MCF 10A (cell line): ENCODE data around the gene DCDC2. TPM values are rescaled to one million over a fixed set of nuclear protein-coding genes. Genes with fewer than 3 reads are reported as not detected.
"Not testable (repeated sequence)": the region's sequence is repeated elsewhere in the genome, so short reads cannot be mapped to it uniquely, and the experiment has no call there.

ENCODE experiments used
- BruUV-seq: library from RNA; stranded (reverse); fragments of 400-500 nt; replicated peaks from 2 replicates; lab custom pipeline; 2021; lab: Mats Ljungman, UMichigan
- CTCF ChIA-PET: fragments of 300-600 bp; sonication (Branson Sonifier 250); formaldehyde crosslinking; extraction: SDS; loops from one replicate; lab custom pipeline; 2021; ENCODE audit warnings: antibody characterized with exemption, inconsistent platforms; lab: Yijun Ruan, JAX
- POLR2A ChIA-PET: fragments of 300-600, 350-650 bp; sonication (Branson Sonifier 250); formaldehyde crosslinking; extraction: SDS; loops from one replicate; lab custom pipeline; 2020; ENCODE audit warnings: antibody characterized with exemption, inconsistent platforms; lab: Yijun Ruan, JAX
- DNase-seq: peaks from one replicate; pipeline ENCODE4 v3.0.0-alpha.2; 2018; ENCODE audit not compliant: unreplicated experiment
- H3K27ac Mint-ChIP-seq: one replicate; pipeline ENCODE4 v1.8.0; 2022; ENCODE audit warnings: mild to moderate bottlenecking, low read depth, mixed read lengths; ENCODE audit not compliant: unreplicated experiment
- H3K27me3 Mint-ChIP-seq: one replicate; pipeline ENCODE4 v1.8.0; 2022; ENCODE audit warnings: mixed read lengths; ENCODE audit not compliant: insufficient read depth, unreplicated experiment
- H3K36me3 Mint-ChIP-seq: one replicate; pipeline ENCODE4 v1.8.0; 2022; ENCODE audit warnings: mild to moderate bottlenecking, moderate library complexity, mixed read lengths; ENCODE audit not compliant: insufficient read depth, unreplicated experiment
- H3K4me1 Mint-ChIP-seq: one replicate; pipeline ENCODE4 v1.8.0; 2022; ENCODE audit warnings: mixed read lengths; ENCODE audit not compliant: insufficient read depth, unreplicated experiment
- H3K4me3 Mint-ChIP-seq: one replicate; pipeline ENCODE4 v1.8.0; 2022; ENCODE audit warnings: mild to moderate bottlenecking, moderate library complexity, mixed read lengths; ENCODE audit not compliant: unreplicated experiment
- H3K9me3 Mint-ChIP-seq: one replicate; pipeline ENCODE4 v1.8.0; 2022; ENCODE audit warnings: mixed read lengths; ENCODE audit not compliant: unreplicated experiment
- intact Hi-C: fragments of 100-400 bp; cut with micrococcal nuclease; formaldehyde crosslinking; loops from 2 replicates; pipeline ENCODE4 v1.14.1; 2022
- total RNA-seq: library from RNA; stranded (reverse); gene quantifications from 2 replicates; pipeline ENCODE4 v1.2.3, GENCODE V29; 2022
- TF ChIP-seq, protein P1 (sequence below): fragments of 200-600 bp; IDR thresholded peaks from one replicate; pipeline ENCODE4 v1.8.0; 2022; ENCODE audit warnings: antibody characterized with exemption, mild to moderate bottlenecking; ENCODE audit not compliant: unreplicated experiment

Gene DCDC2
- total RNA-seq, 1 experiment from 2014 or later, result not detected

DNA sequence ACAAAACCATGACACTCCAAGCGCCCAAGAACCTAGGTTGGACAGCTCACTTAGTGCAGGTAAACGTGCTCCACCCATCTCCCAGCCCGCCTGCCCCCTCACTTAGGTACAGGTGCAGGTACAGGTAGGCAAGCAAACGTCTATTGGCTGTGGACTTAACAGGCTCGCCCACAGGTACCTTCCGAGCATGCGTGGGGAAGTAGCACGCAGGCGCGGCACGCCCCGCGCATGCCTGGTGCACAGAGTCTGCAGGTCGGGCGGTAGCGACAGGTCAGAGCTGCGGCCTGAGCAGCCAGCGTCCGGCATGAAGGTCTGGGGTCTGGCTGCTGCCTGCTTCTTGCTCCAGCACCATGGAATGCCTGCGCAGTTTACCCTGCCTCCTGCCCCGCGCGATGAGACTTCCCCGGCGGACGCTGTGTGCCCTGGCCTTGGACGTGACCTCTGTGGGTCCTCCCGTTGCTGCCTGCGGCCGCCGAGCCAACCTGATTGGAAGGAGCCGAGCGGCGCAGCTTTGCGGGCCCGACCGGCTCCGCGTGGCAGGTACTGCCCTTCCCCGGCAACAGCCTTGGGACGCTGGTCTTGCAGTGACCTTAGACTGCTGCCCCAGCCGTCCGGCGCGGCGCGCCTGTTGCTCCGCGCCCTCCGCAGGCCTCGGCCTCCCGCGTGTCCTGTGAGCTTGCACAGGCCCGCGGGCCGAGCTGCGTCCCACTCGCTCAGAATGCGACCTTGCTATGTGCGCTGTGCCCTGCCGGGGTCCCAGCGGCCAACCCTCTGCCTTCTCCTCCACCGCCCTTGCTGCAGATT is 45.0 kb upstream of the DCDC2 start, which contains the start of gene MRS2:
Gene MRS2 (plus strand): TSS at position 240 of the 804 bp plus-strand sequence. CDS start 111 bp downstream, at position 351.
- no peaks in the 10 kb centered on the region for H3K9me3 Mint-ChIP-seq
- peak within 1 kb of the TSS; percentile 97 for H3K4me3 Mint-ChIP-seq
- no peaks in the 10 kb centered on the region for H3K27me3 Mint-ChIP-seq
- ChIA-PET CTCF (interaction anchor here (0.5 to 1.4 kb wide), 6 partner anchors 13 to 1019 kb away, joined by 3 to 10 read pairs (median 4); no protein-coding TSS in a partner anchor), POLR2A (interaction anchor here (0.7 to 1.6 kb wide), 7 partner anchors 11 to 395 kb away, joined by 3 to 5 read pairs (median 3); no protein-coding TSS in a partner anchor)
- intact Hi-C loops, result no loop called here
- H3K4me1 Mint-ChIP-seq, result peaks cover 11% of the 10 kb centered on the region
- TF ChIP-seq, protein P1, sequence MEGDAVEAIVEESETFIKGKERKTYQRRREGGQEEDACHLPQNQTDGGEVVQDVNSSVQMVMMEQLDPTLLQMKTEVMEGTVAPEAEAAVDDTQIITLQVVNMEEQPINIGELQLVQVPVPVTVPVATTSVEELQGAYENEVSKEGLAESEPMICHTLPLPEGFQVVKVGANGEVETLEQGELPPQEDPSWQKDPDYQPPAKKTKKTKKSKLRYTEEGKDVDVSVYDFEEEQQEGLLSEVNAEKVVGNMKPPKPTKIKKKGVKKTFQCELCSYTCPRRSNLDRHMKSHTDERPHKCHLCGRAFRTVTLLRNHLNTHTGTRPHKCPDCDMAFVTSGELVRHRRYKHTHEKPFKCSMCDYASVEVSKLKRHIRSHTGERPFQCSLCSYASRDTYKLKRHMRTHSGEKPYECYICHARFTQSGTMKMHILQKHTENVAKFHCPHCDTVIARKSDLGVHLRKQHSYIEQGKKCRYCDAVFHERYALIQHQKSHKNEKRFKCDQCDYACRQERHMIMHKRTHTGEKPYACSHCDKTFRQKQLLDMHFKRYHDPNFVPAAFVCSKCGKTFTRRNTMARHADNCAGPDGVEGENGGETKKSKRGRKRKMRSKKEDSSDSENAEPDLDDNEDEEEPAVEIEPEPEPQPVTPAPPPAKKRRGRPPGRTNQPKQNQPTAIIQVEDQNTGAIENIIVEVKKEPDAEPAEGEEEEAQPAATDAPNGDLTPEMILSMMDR, result no peak
- BruUV-seq, result no TSS peak
- peaks cover 22% of the 10 kb centered on the region for H3K36me3 Mint-ChIP-seq
- DNase-seq, result peak; percentile 92
- peak within 1 kb of the TSS; percentile 88 for H3K27ac Mint-ChIP-seq

GRCh38 chr6:24401458-24401857 is 43.6 kb upstream of the DCDC2 start:
- Mint-ChIP-seq H3K36me3 (peaks cover 14% of the 10 kb centered on the region), H3K9me3 (no peaks in the 10 kb centered on the region), H3K4me3 (no peak overlapping the region), H3K4me1 (peaks cover 11% of the 10 kb centered on the region), H3K27me3 (no peaks in the 10 kb centered on the region), H3K27ac (no peak overlapping the region)
- ChIA-PET POLR2A (interaction anchor here (1.2 kb wide), 1 partner anchor 46 kb away, joined by 3 read pairs; no protein-coding TSS in a partner anchor), CTCF (no interaction called here)
- no peak for DNase-seq
- TF ChIP-seq, protein P1, result no peak
- intact Hi-C loops, result no loop called here
- no TSS peak for BruUV-seq

DNA sequence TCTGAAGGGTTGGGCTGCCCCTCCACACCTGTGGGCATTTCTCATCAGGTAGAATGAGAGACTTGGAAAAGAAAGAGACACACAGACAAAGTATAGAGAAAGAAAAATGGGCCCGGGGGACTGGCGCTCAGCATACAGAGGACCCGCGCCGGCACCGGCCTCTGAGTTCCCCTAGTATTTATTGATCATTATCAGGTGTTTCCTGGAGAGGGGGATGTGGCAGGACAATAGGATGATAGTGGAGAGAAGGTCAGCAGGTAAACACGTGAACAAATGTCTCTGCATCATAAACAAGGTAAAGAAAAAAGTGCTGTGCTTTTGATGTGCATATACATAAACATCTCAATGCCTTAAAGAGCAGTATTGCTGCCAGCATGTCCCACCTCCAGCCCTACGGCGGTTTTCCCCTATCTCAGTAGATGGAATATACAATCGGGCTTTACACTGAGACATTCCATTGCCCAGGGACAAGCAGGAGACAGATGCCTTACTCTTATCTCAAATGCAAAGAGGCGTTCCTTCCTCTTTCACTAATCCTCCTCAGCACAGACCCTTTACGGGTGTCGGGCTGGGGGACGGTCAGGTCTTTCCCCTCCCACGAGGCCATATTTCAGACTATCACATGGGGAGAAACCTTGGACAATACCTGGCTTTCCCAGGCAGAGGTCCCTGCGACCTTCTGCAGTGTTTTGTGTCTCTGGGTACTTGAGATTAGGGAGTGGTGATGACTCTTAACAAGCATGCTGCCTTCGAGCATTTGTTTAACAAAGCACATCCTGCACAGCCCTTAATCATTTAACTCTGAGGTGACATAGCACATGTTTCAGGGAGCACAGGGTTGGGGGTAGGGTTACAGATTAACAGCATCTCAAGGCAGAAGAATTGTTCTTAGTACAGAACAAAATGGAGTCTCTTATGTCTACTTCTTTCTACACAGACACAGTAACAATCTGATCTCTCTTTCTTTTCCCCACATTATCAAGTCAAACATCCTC is 42.5 kb upstream of the DCDC2 start:
- not testable (repeated sequence) for H3K4me3 Mint-ChIP-seq

DNA sequence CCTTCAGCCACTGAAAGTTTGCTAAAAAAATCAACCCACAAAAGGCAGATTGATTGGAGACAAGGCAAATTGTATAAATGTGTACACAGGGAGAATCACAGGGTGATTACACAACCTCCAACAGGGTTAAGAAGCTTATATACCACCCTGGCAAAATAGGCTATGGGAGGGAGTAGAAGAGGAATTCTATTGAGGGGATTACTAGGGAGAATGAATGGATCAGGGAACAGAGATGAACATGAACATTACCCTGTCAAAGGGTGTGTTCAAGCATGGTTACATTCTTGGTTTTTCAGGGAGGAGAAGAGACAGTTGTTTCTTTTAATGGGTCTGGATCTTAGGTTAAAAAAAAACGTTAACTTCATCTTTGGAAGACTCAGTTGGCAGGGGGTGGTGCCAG is 39.8 kb upstream of the DCDC2 start:
- Mint-ChIP-seq H3K27me3 (no peaks in the 10 kb centered on the region), H3K27ac (no peak overlapping the region), H3K4me3 (no peak overlapping the region), H3K36me3 (no peaks in the 10 kb centered on the region), H3K9me3 (no peaks in the 10 kb centered on the region), H3K4me1 (peaks cover 14% of the 10 kb centered on the region)
- TF ChIP-seq, protein P1, result no peak
- no peak for DNase-seq
- ChIA-PET POLR2A (no interaction called here), CTCF (interaction anchor here (1.1 to 1.4 kb wide), 2 partner anchors 9 to 114 kb away, joined by 3 to 5 read pairs; no protein-coding TSS in a partner anchor)
- BruUV-seq, result no TSS peak
- intact Hi-C loops, result no loop called here

More for the DNA sequence above, 42.5 kb upstream of the DCDC2 start:
- H3K27me3 Mint-ChIP-seq, POLR2A ChIA-PET, intact Hi-C loops, H3K36me3 Mint-ChIP-seq, H3K9me3 Mint-ChIP-seq, H3K27ac Mint-ChIP-seq, DNase-seq, CTCF ChIA-PET, BruUV-seq: not testable (repeated sequence)
- peaks cover 12% of the 10 kb centered on the region for H3K4me1 Mint-ChIP-seq
